Measurements from ENCODE around the gene PRLH. TPM values are rescaled to one million over a fixed set of nuclear protein-coding genes. Genes with fewer than 3 reads are reported as not detected.

The PRLH gene
- total RNA-seq, 1 donor from 2014 or later = not detected

- DNase-seq (ENCODE audit: low read depth) (no peak), FAIRE-seq (no peak)
- TF ChIP-seq EZH2 (IDR thresholded peaks at IDR 0.05; ENCODE audit: insufficient read depth, low read length) (no peak), CTCF (IDR thresholded peaks at IDR 0.05; ENCODE audit: insufficient read depth, low read depth, low read length) (no peak)
- peaks cover 4% of the 10 kb centered on the region for H3K9me3 ChIP-seq (ENCODE audit: insufficient read depth, low read depth, low read length)
- H3K4me1 Mint-ChIP-seq (ENCODE audit: low read depth, unreplicated experiment) = no peaks in the 10 kb centered on the region
- H3K36me3 Mint-ChIP-seq (ENCODE audit: low read depth, unreplicated experiment) = peaks cover 42% of the 10 kb centered on the region
- H3K9me3 Mint-ChIP-seq (ENCODE audit: unreplicated experiment) = peaks cover 19% of the 10 kb centered on the region
- H3K4me3 ChIP-seq (ENCODE audit: insufficient read depth, low read depth, low read length) = no peak overlapping the region
- H3K4me2 ChIP-seq (ENCODE audit: low read length) = no peak overlapping the region
- H4K20me1 ChIP-seq (ENCODE audit: insufficient read depth, low read length) = no peaks in the 10 kb centered on the region
- no peaks in the 10 kb centered on the region for H3K79me2 ChIP-seq (ENCODE audit: insufficient read depth, low read length)
- H3K27ac Mint-ChIP-seq (ENCODE audit: unreplicated experiment) = no peak overlapping the region
- H3K27me3 Mint-ChIP-seq (ENCODE audit: low read depth, unreplicated experiment) = peaks cover 18% of the 10 kb centered on the region
- peaks cover 72% of the 10 kb centered on the region for H3K36me3 ChIP-seq (ENCODE audit: insufficient read depth, low read length)
- no peak overlapping the region for H3K27ac ChIP-seq (ENCODE audit: low read depth, low read length)
- H3K4me1 ChIP-seq (ENCODE audit: insufficient read depth, low read length) = no peaks in the 10 kb centered on the region
- no peak overlapping the region for H3K9ac ChIP-seq (ENCODE audit: low read length)
- H3K27me3 ChIP-seq (ENCODE audit: insufficient read depth, low read length) = no peaks in the 10 kb centered on the region
- no peak overlapping the region for H3K4me3 Mint-ChIP-seq (ENCODE audit: unreplicated experiment)
- no peak overlapping the region for H2AFZ ChIP-seq (ENCODE audit: low read depth, low read length)
Observed at GRCh38 chr2:237551071-237551574, 15.3 kb upstream of the PRLH start.

GRCh38 chr2:237552908-237553307 is 13.5 kb upstream of the PRLH start:
- H3K27me3 Mint-ChIP-seq (ENCODE audit: low read depth, unreplicated experiment) = peaks cover 23% of the 10 kb centered on the region
- H3K36me3 Mint-ChIP-seq (ENCODE audit: low read depth, unreplicated experiment) = peaks cover 37% of the 10 kb centered on the region
- H3K4me1 Mint-ChIP-seq (ENCODE audit: low read depth, unreplicated experiment) = no peaks in the 10 kb centered on the region
- no peak for DNase-seq (ENCODE audit: low read depth)
- no peak overlapping the region for H3K4me3 Mint-ChIP-seq (ENCODE audit: unreplicated experiment)
- Histone ChIP-seq H3K4me1 (ENCODE audit: insufficient read depth, low read length) (no peaks in the 10 kb centered on the region), H3K4me2 (ENCODE audit: low read length) (no peak overlapping the region), H3K27ac (ENCODE audit: low read depth, low read length) (no peak overlapping the region), H3K9me3 (ENCODE audit: insufficient read depth, low read depth, low read length) (peaks cover 4% of the 10 kb centered on the region), H3K79me2 (ENCODE audit: insufficient read depth, low read length) (no peaks in the 10 kb centered on the region), H2AFZ (ENCODE audit: low read depth, low read length) (no peak overlapping the region), H4K20me1 (ENCODE audit: insufficient read depth, low read length) (no peaks in the 10 kb centered on the region), H3K9ac (ENCODE audit: low read length) (no peak overlapping the region), H3K4me3 (ENCODE audit: insufficient read depth, low read depth, low read length) (no peak overlapping the region), H3K36me3 (ENCODE audit: insufficient read depth, low read length) (peaks cover 67% of the 10 kb centered on the region), H3K27me3 (ENCODE audit: insufficient read depth, low read length) (no peaks in the 10 kb centered on the region)
- H3K9me3 Mint-ChIP-seq (ENCODE audit: unreplicated experiment) = peaks cover 23% of the 10 kb centered on the region
- no peak overlapping the region for H3K27ac Mint-ChIP-seq (ENCODE audit: unreplicated experiment)
- FAIRE-seq = no peak
- TF ChIP-seq CTCF (IDR thresholded peaks at IDR 0.05; ENCODE audit: insufficient read depth, low read depth, low read length) (no peak), EZH2 (IDR thresholded peaks at IDR 0.05; ENCODE audit: insufficient read depth, low read length) (no peak)

DNA sequence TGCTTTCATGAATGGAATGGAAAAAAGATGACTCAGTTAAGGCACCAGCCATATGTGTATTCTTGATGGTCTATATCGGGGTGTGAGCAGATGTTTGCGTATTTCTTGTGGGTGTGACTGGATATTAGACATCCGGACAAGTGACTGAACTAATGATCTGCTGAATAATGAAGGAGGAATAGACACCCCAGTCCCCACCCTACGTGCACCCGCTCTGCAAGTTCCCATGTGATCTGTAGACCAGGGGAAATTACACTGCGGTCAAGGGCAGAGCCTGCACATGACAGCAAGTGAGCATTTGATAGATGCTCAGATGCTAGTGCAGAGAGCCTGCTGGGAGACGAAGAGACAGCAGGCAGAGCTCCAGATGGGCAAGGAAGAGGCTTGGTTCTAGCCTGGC is 12.4 kb upstream of the PRLH start:
- Histone ChIP-seq H3K4me1 (ENCODE audit: insufficient read depth, low read length) (no peaks in the 10 kb centered on the region), H3K9ac (ENCODE audit: low read length) (no peak overlapping the region), H2AFZ (ENCODE audit: low read depth, low read length) (no peak overlapping the region), H3K4me2 (ENCODE audit: low read length) (no peak overlapping the region), H3K4me3 (ENCODE audit: insufficient read depth, low read depth, low read length) (no peak overlapping the region), H3K27me3 (ENCODE audit: insufficient read depth, low read length) (no peaks in the 10 kb centered on the region), H3K9me3 (ENCODE audit: insufficient read depth, low read depth, low read length) (peaks cover 4% of the 10 kb centered on the region), H3K27ac (ENCODE audit: low read depth, low read length) (no peak overlapping the region), H4K20me1 (ENCODE audit: insufficient read depth, low read length) (no peaks in the 10 kb centered on the region), H3K36me3 (ENCODE audit: insufficient read depth, low read length) (peaks cover 60% of the 10 kb centered on the region), H3K79me2 (ENCODE audit: insufficient read depth, low read length) (no peaks in the 10 kb centered on the region)
- TF ChIP-seq EZH2 (IDR thresholded peaks at IDR 0.05; ENCODE audit: insufficient read depth, low read length) (no peak), CTCF (IDR thresholded peaks at IDR 0.05; ENCODE audit: insufficient read depth, low read depth, low read length) (no peak)
- DNase-seq (ENCODE audit: low read depth) (no peak), FAIRE-seq (no peak)
- no peak overlapping the region for H3K27ac Mint-ChIP-seq (ENCODE audit: unreplicated experiment)
- no peaks in the 10 kb centered on the region for H3K4me1 Mint-ChIP-seq (ENCODE audit: low read depth, unreplicated experiment)
- H3K4me3 Mint-ChIP-seq (ENCODE audit: unreplicated experiment) = no peak overlapping the region
- peaks cover 34% of the 10 kb centered on the region for H3K36me3 Mint-ChIP-seq (ENCODE audit: low read depth, unreplicated experiment)
- peaks cover 25% of the 10 kb centered on the region for H3K27me3 Mint-ChIP-seq (ENCODE audit: low read depth, unreplicated experiment)
- H3K9me3 Mint-ChIP-seq (ENCODE audit: unreplicated experiment) = peaks cover 23% of the 10 kb centered on the region
